Lung (tissue), 12 donors: Measurements from ENCODE around the gene KIAA1217. TPM values are rescaled to one million over a fixed set of nuclear protein-coding genes. Genes with fewer than 3 reads are reported as not detected.
A peak's percentile ranks its signal among the peaks of the same experiment; 100 is the strongest.

ENCODE experiments used
- ATAC-seq: fragments of 200-7000 bp; cut with Tn5 transposase; one replicate; pipeline ENCODE4 v1.9.1; 2020; ENCODE audit warnings: moderate number of reproducible peaks; ENCODE audit not compliant: insufficient read depth, low FRiP score
- DNase-seq, 3 donors: peaks; one replicate each; pipeline ENCODE4 v3.0.0-alpha.2; 2013 to 2017
- H3K27ac ChIP-seq, 2 donors: one replicate each; pipeline ENCODE4 v1.5.1; 2013; ENCODE audit warnings: mild to moderate bottlenecking in 2 of 2, moderate library complexity in 2 of 2, control low read depth in 1 of 2, inconsistent platforms in 1 of 2, low read depth in 1 of 2, low read length in 1 of 2
- H3K27me3 ChIP-seq, 3 donors: one replicate each; pipeline ENCODE4 v1.5.1; 2013; ENCODE audit warnings: low read length in 2 of 3; ENCODE audit not compliant: control insufficient read depth in 3 of 3, insufficient read depth in 3 of 3
- H3K36me3 ChIP-seq, 4 donors: one replicate each; pipeline ENCODE4 v1.5.1; 2013; ENCODE audit warnings: low read length in 4 of 4, mild to moderate bottlenecking in 1 of 4, moderate library complexity in 1 of 4; ENCODE audit not compliant: control insufficient read depth in 4 of 4, insufficient read depth in 4 of 4
- H3K4me1 ChIP-seq, 5 donors: one replicate each; pipeline ENCODE4 v1.5.1; 2013; ENCODE audit warnings: low read length in 5 of 5, mild to moderate bottlenecking in 2 of 5, moderate library complexity in 1 of 5; ENCODE audit not compliant: control insufficient read depth in 5 of 5, insufficient read depth in 5 of 5
- H3K4me3 ChIP-seq: one replicate; pipeline ENCODE4 v1.5.1; 2013; ENCODE audit warnings: mild to moderate bottlenecking, control low read depth, moderate library complexity
- H3K9ac ChIP-seq, 2 donors: one replicate each; pipeline ENCODE4 v1.5.1; 2013; ENCODE audit warnings: low read length in 2 of 2, control low read depth in 1 of 2; ENCODE audit not compliant: insufficient read depth in 1 of 2
- H3K9me3 ChIP-seq, 4 donors: one replicate each; pipeline ENCODE4 v1.5.1; 2013; ENCODE audit warnings: low read length in 3 of 4, mild to moderate bottlenecking in 1 of 4, moderate library complexity in 1 of 4; ENCODE audit not compliant: control insufficient read depth in 4 of 4, insufficient read depth in 3 of 4
- CTCF ChIP-seq: IDR thresholded peaks from 2 replicates; pipeline ENCODE4 v1.5.1; 2012; ENCODE audit warnings: mild to moderate bottlenecking; ENCODE audit errors: control extremely low read depth, extremely low read depth
- WGBS, 2 donors: extraction: QIAGEN DNeasy Blood & Tissue Kit; methylation state at CpG; one replicate each; pipeline ENCODE4 v1.1.7; 2013; 5-methylcytosine and 5-hydroxymethylcytosine counted together
- polyA plus RNA-seq, 2 donors: library from polyadenylated mRNA; stranded (reverse); fragments of 200-250 nt; gene quantifications; one replicate each; pipeline ENCODE4 v1.2.1, GENCODE V29; 2013
- total RNA-seq, 2 donors: library from RNA; depleted of rRNA in 1 of 2; stranded (reverse); fragments of >200 nt in 1 of 2; gene quantifications; one replicate each; pipeline ENCODE4 v1.2.1, GENCODE V29; 2014 to 2021
- donor health status: control.
- donor health status: control.
- donor health status: Bipolar disorder and iron deficiency.
- donor health status: healthy.
- donor health status: DM: yes; HTN: yes; CAD: no.

Gene KIAA1217
- total and polyA plus RNA-seq, 4 donors, result 5.5 to 58.6 (median 24.1) TPM

GRCh38 chr10:24163485-24163884 is 45.5 kb upstream of the KIAA1217 start:
- Histone ChIP-seq H3K27me3 (no peaks in the 10 kb centered on the region), H3K4me1 (peaks cover 0 to 4% (median 0%) of the 10 kb centered on the region in 5 donors), H3K9ac (no peak overlapping the region), H3K4me3 (no peak overlapping the region), H3K36me3 (no peaks in the 10 kb centered on the region), H3K27ac (no peak overlapping the region), H3K9me3 (peaks cover 0 to 3% (median 0%) of the 10 kb centered on the region in 4 donors)
- WGBS, 2 donors, result 95 to 98% methylated on average over 2 of the region's 2 CpGs
- no peak for DNase-seq
- no peak for TF ChIP-seq CTCF
- ATAC-seq, result no peak

GRCh38 chr10:24168258-24169170 is 40.4 kb upstream of the KIAA1217 start:
- ATAC-seq (no peak), DNase-seq (peak in 1 of 3 donors; percentile 42)
- H3K36me3 ChIP-seq, result no peaks in the 10 kb centered on the region
- H3K4me1 ChIP-seq, result peaks cover 0 to 2% (median 0%) of the 10 kb centered on the region in 5 donors
- no peak overlapping the region for H3K4me3 ChIP-seq
- no peaks in the 10 kb centered on the region for H3K9me3 ChIP-seq
- H3K9ac ChIP-seq, result no peak overlapping the region
- no peaks in the 10 kb centered on the region for H3K27me3 ChIP-seq
- H3K27ac ChIP-seq, result peak overlapping the region in 1 of 2 donors; percentile 12
- no peak for TF ChIP-seq CTCF
- WGBS, 2 donors, result 8 to 37% methylated on average over 5 of the region's 5 CpGs

- H3K27me3 ChIP-seq, result no peaks in the 10 kb centered on the region
- no peaks in the 10 kb centered on the region for H3K36me3 ChIP-seq
- 61 to 67% methylated on average over 5 of the region's 5 CpGs for WGBS, 2 donors
- TF ChIP-seq CTCF, result no peak
- DNase-seq (no peak), ATAC-seq (no peak)
- H3K4me3 ChIP-seq, result no peak overlapping the region
- no peaks in the 10 kb centered on the region for H3K9me3 ChIP-seq
- no peak overlapping the region for H3K27ac ChIP-seq
- H3K9ac ChIP-seq, result no peak overlapping the region
- peaks cover 0 to 2% (median 0%) of the 10 kb centered on the region in 5 donors for H3K4me1 ChIP-seq
These were observed 38.7 kb upstream of the KIAA1217 start for GRCh38 chr10:24170199-24170598.
